Lower leg skin (tissue), 4 donors: ENCODE data around the gene WWC1. TPM values are rescaled to one million over a fixed set of nuclear protein-coding genes. Genes with fewer than 3 reads are reported as not detected.

Source experiments
- DNase-seq, 2 donors: peaks; one replicate each; pipeline ENCODE4 v3.0.0-alpha.2; 2019; ENCODE audit warnings: low spot score in 2 of 2
- H3K4me3 ChIP-seq: fragments of 200-600 bp; sonication (generic); 2 replicates; pipeline ENCODE4 v1.5.1; 2017; ENCODE audit warnings: mild to moderate bottlenecking, low read depth; ENCODE audit not compliant: poor library complexity, severe bottlenecking
- CTCF ChIP-seq, 3 donors: fragments of 450-650 bp; IDR thresholded peaks; one replicate each; pipeline ENCODE4 v1.5.1; 2016; ENCODE audit warnings: antibody characterized with exemption in 3 of 3, mild to moderate bottlenecking in 3 of 3, moderate library complexity in 2 of 3
- POLR2A ChIP-seq, 2 donors: fragments of 450-650 bp; IDR thresholded peaks; one replicate each; pipeline ENCODE4 v1.6.1; 2016 to 2017; ENCODE audit warnings: antibody characterized with exemption in 2 of 2, mild to moderate bottlenecking in 1 of 2, moderate library complexity in 1 of 2
- WGBS, 2 donors: methylation state at CpG; one replicate each; pipeline ENCODE4 v1.1.5; 2018; 5-methylcytosine and 5-hydroxymethylcytosine counted together
- intact Hi-C: fragments of 100-400 bp; cut with DNase I; formaldehyde crosslinking; loops from one replicate; pipeline ENCODE4 v1.15.0; 2023; ENCODE audit warnings: low total_unique reads
- total RNA-seq, 4 donors: library from RNA; depleted of rRNA; stranded (reverse); fragments of >200 nt; gene quantifications; one replicate each; pipeline ENCODE4 v1.1.0, GENCODE V29; 2016

WWC1 gene
- total RNA-seq, 4 donors from 2014 or later = 23.5 to 57.0 (median 30.0) TPM

- H3K4me3 ChIP-seq = no peak overlapping the region
- TF ChIP-seq POLR2A (IDR thresholded peaks at IDR 0.05) (no peak), CTCF (IDR thresholded peaks at IDR 0.05) (no peak)
- no peak for DNase-seq
- 43 to 47% methylated on average over 5 of the region's 5 CpGs for WGBS, 2 donors
- intact Hi-C loops = no loop called here
Observed at GRCh38 chr5:168464214-168464613, 172.8 kb downstream of the WWC1 start.

GRCh38 chr5:168464641-168465040 is 173.2 kb downstream of the WWC1 start:
- intact Hi-C loops = no loop called here
- no peak for DNase-seq
- no peak for TF ChIP-seq CTCF (IDR thresholded peaks at IDR 0.05)
- no peak for TF ChIP-seq POLR2A (IDR thresholded peaks at IDR 0.05)
- 91 to 92% methylated on average over 20 of the region's 20 CpGs for WGBS, 2 donors
- no peak overlapping the region for H3K4me3 ChIP-seq

- TF ChIP-seq CTCF (IDR thresholded peaks at IDR 0.05) = no peak
- TF ChIP-seq POLR2A (IDR thresholded peaks at IDR 0.05) = no peak
- intact Hi-C loops = no loop called here
- H3K4me3 ChIP-seq = no peak overlapping the region
- WGBS, 2 donors = 85 to 88% methylated on average over 12 of the region's 12 CpGs
- no peak for DNase-seq
Observed at GRCh38 chr5:168467755-168468330, 176.4 kb downstream of the WWC1 start.

GRCh38 chr5:168468836-168469235 is 177.4 kb downstream of the WWC1 start:
- H3K4me3 ChIP-seq = no peak overlapping the region
- intact Hi-C loops = no loop called here
- no peak for DNase-seq
- TF ChIP-seq CTCF (IDR thresholded peaks at IDR 0.05) (no peak), POLR2A (IDR thresholded peaks at IDR 0.05) (no peak)
- WGBS, 2 donors = 83 to 89% methylated on average over 8 of the region's 8 CpGs

- 83% methylated on average over 3 of the region's 3 CpGs for WGBS, 2 donors
- intact Hi-C loops = no loop called here
Observed at GRCh38 chr5:168469816-168470215, 178.4 kb downstream of the WWC1 start.

More at GRCh38 chr5:168469816-168470215, 178.4 kb downstream of the WWC1 start:
- no peak overlapping the region for H3K4me3 ChIP-seq
- DNase-seq = no peak
- TF ChIP-seq CTCF (IDR thresholded peaks at IDR 0.05) (no peak), POLR2A (IDR thresholded peaks at IDR 0.05) (no peak)
